AG04450 (cell line): ENCODE data around the gene TJAP1. TPM values are rescaled to one million over a fixed set of nuclear protein-coding genes. Genes with fewer than 3 reads are reported as not detected.

ENCODE experiments used
- CTCF ChIA-PET: fragments of 300-600, 350-600 bp; formaldehyde crosslinking; extraction: SDS; loops from one replicate; lab custom pipeline; 2022; ENCODE audit warnings: antibody characterized with exemption, inconsistent platforms; lab: Charles Lee
- POLR2A ChIA-PET: fragments of 350-600 bp; formaldehyde crosslinking; extraction: SDS; loops from one replicate; lab custom pipeline; 2021; ENCODE audit warnings: antibody characterized with exemption, inconsistent platforms; lab: Yijun Ruan, JAX
- DNase-seq: peaks from one replicate; pipeline ENCODE4 v3.0.0-alpha.2; 2011; ENCODE audit warnings: low read depth, low spot score
- H3K27ac ChIP-seq: one replicate; pipeline ENCODE4 v1.5.1; 2012; ENCODE audit warnings: low read depth, low read length, control low read depth
- H3K27me3 ChIP-seq: one replicate; pipeline ENCODE4 v1.6.0; 2012; ENCODE audit warnings: low read length; ENCODE audit not compliant: control insufficient read depth, insufficient read depth
- H3K4me3 ChIP-seq: 2 replicates; pipeline ENCODE4 v1.5.1; 2011; ENCODE audit warnings: mild to moderate bottlenecking, low read depth, low read length, control low read depth
- H3K9me3 ChIP-seq: 2 replicates; pipeline ENCODE4 v1.5.1; 2012; ENCODE audit warnings: low read length; ENCODE audit not compliant: control insufficient read depth, insufficient read depth
- CTCF ChIP-seq: IDR thresholded peaks from 2 replicates; pipeline ENCODE4 v1.5.1; 2011; ENCODE audit warnings: low read depth, low read length, control low read depth, inconsistent platforms
- polyA plus RNA-seq: library from polyadenylated mRNA; depleted of rRNA; stranded (reverse); fragments of >200 nt; gene quantifications from 2 replicates; pipeline ENCODE4 v1.2.3, GENCODE V29; 2011

The TJAP1 gene
- polyA plus RNA-seq, 1 experiment = 20.4 TPM

GRCh38 chr6:43481075-43481474, 3.7 kb downstream of the TJAP1 start:
- H3K4me3 ChIP-seq = no peak overlapping the region
- DNase-seq = no peak
- ChIA-PET CTCF (interaction anchor here (0.6 to 0.7 kb wide), 2 partner anchors 50 to 105 kb away, joined by 3 read pairs; no protein-coding TSS in a partner anchor), POLR2A (interaction anchor here (0.6 kb wide), 1 partner anchor 459 kb away, joined by 7 read pairs; the partner anchor contains the start of gene RRP36)
- H3K9me3 ChIP-seq = no peaks in the 10 kb centered on the region
- no peaks in the 10 kb centered on the region for H3K27me3 ChIP-seq
- H3K27ac ChIP-seq = no peak overlapping the region
- no peak for TF ChIP-seq CTCF

GRCh38 chr6:43481591-43482236, 4.3 kb downstream of the TJAP1 start:
- Histone ChIP-seq H3K4me3 (no peak overlapping the region), H3K9me3 (no peaks in the 10 kb centered on the region), H3K27me3 (no peaks in the 10 kb centered on the region), H3K27ac (no peak overlapping the region)
- POLR2A ChIA-PET = interaction anchor here (0.6 kb wide), 1 partner anchor 460 kb away, joined by 7 read pairs; the partner anchor contains the start of gene RRP36
- TF ChIP-seq CTCF = no peak
- DNase-seq = no peak
- CTCF ChIA-PET = interaction anchor here (0.6 kb wide), 1 partner anchor 51 kb away, joined by 3 read pairs; no protein-coding TSS in a partner anchor

GRCh38 chr6:43488667-43489276, 11.4 kb downstream of the TJAP1 start:
- DNase-seq = no peak
- CTCF ChIA-PET = interaction anchor here (1.0 to 1.3 kb wide), 2 partner anchors 10 to 17 kb away, joined by 3 read pairs; no protein-coding TSS in a partner anchor
- POLR2A ChIA-PET = no interaction called here

GRCh38 chr6:43489277-43490072, 12.1 kb downstream of the TJAP1 start:
- DNase-seq = no peak
- POLR2A ChIA-PET = no interaction called here
- no peak overlapping the region for H3K27ac ChIP-seq
- H3K4me3 ChIP-seq = no peak overlapping the region
- CTCF ChIA-PET = interaction anchor here (1.0 to 1.3 kb wide), 2 partner anchors 10 to 17 kb away, joined by 3 read pairs; no protein-coding TSS in a partner anchor
- H3K9me3 ChIP-seq = no peaks in the 10 kb centered on the region
- no peak for TF ChIP-seq CTCF
- H3K27me3 ChIP-seq = no peaks in the 10 kb centered on the region

More at GRCh38 chr6:43488667-43489276, 11.4 kb downstream of the TJAP1 start:
- Histone ChIP-seq H3K9me3 (no peaks in the 10 kb centered on the region), H3K4me3 (no peak overlapping the region), H3K27me3 (no peaks in the 10 kb centered on the region), H3K27ac (no peak overlapping the region)
- no peak for TF ChIP-seq CTCF
